Measurements from ENCODE around the gene SNRNP40.
"Not testable (repeated sequence)": the region's sequence is repeated elsewhere in the genome, so short reads cannot be mapped to it uniquely, and the experiment has no call there.

Gene SNRNP40

GRCh38 chr1:31296486-31297276 lies at the start of gene SNRNP40, which contains the start of gene ZCCHC17:
Gene SNRNP40 (minus strand): TSS chr1:31296788. CDS start chr1:31296751, 37 bp downstream.
Gene ZCCHC17 (plus strand): TSS chr1:31297032. CDS start chr1:31310099, 13,067 bp downstream.
- peak; percentile 99 for DNase-seq

- DNase-seq, result no peak
These were observed 49.0 kb upstream of the SNRNP40 start for GRCh38 chr1:31345635-31346034.

- DNase-seq, result no peak
These were observed 47.9 kb upstream of the SNRNP40 start for GRCh38 chr1:31344503-31344902.

- no peak for DNase-seq
These were observed 40.3 kb upstream of the SNRNP40 start for GRCh38 chr1:31336687-31337467.

GRCh38 chr1:31335007-31335406 lies 38.4 kb upstream of the SNRNP40 start:
- peak; percentile 31 for DNase-seq

- DNase-seq, result peak; percentile 39
These were observed 30.8 kb upstream of the SNRNP40 start for GRCh38 chr1:31327381-31327780.

- DNase-seq, result no peak
These were observed 29.9 kb upstream of the SNRNP40 start for GRCh38 chr1:31326461-31326860.

- no peak for DNase-seq
These were observed 28.4 kb upstream of the SNRNP40 start for GRCh38 chr1:31324992-31325391.

- no peak for DNase-seq
These were observed 27.5 kb upstream of the SNRNP40 start for GRCh38 chr1:31324093-31324492.

- no peak for DNase-seq
These were observed 21.6 kb upstream of the SNRNP40 start for GRCh38 chr1:31318146-31318545.

GRCh38 chr1:31315902-31316301 lies 19.3 kb upstream of the SNRNP40 start:
- no peak for DNase-seq

- peak; percentile 64 for DNase-seq
These were observed 13.6 kb upstream of the SNRNP40 start for GRCh38 chr1:31310198-31310597.

- DNase-seq, result no peak
These were observed 11.4 kb upstream of the SNRNP40 start for GRCh38 chr1:31308036-31308435.

GRCh38 chr1:31306278-31306677 lies 9.7 kb upstream of the SNRNP40 start:
- peak; percentile 91 for DNase-seq

- peak; percentile 46 for DNase-seq
These were observed 6.3 kb upstream of the SNRNP40 start for GRCh38 chr1:31302709-31303441.

- DNase-seq, result no peak
These were observed 3.6 kb upstream of the SNRNP40 start for GRCh38 chr1:31300193-31300592.

- DNase-seq, result no peak
These were observed 2.8 kb upstream of the SNRNP40 start for GRCh38 chr1:31299365-31299764.

- DNase-seq, result peak; percentile 4
These were observed 974 bp upstream of the SNRNP40 start for GRCh38 chr1:31297277-31298247.

GRCh38 chr1:31295874-31296485 lies 608 bp downstream of the SNRNP40 start:
- no peak for DNase-seq

- DNase-seq, result no peak
These were observed 7.6 kb downstream of the SNRNP40 start for GRCh38 chr1:31289021-31289420.

GRCh38 chr1:31287791-31288190 lies 8.8 kb downstream of the SNRNP40 start:
- DNase-seq, result not testable (repeated sequence)

- not testable (repeated sequence) for DNase-seq
These were observed 14.2 kb downstream of the SNRNP40 start for GRCh38 chr1:31282426-31282825.

Data from fibroblast of skin of right quadriceps (primary cell).